ENCODE measurements around the gene PTK7.

PTK7 gene

DNA sequence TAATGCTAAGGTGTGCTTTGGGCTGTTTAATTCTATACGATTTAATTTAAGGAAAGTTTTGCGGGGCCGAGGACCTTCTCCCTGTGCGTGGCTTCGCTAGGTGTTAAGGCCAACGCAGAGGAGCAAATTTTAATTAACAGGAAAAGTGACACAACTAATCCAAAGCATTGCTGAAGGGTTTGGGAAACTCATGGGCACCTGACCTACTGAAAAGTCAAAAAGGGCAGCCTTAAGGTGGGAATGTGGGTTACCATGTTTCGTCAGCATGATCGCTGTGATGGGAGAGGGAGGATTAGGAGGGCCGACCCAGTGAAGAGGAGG is 105.5 kb downstream of the PTK7 start:
- DNase-seq, result no peak

DNA sequence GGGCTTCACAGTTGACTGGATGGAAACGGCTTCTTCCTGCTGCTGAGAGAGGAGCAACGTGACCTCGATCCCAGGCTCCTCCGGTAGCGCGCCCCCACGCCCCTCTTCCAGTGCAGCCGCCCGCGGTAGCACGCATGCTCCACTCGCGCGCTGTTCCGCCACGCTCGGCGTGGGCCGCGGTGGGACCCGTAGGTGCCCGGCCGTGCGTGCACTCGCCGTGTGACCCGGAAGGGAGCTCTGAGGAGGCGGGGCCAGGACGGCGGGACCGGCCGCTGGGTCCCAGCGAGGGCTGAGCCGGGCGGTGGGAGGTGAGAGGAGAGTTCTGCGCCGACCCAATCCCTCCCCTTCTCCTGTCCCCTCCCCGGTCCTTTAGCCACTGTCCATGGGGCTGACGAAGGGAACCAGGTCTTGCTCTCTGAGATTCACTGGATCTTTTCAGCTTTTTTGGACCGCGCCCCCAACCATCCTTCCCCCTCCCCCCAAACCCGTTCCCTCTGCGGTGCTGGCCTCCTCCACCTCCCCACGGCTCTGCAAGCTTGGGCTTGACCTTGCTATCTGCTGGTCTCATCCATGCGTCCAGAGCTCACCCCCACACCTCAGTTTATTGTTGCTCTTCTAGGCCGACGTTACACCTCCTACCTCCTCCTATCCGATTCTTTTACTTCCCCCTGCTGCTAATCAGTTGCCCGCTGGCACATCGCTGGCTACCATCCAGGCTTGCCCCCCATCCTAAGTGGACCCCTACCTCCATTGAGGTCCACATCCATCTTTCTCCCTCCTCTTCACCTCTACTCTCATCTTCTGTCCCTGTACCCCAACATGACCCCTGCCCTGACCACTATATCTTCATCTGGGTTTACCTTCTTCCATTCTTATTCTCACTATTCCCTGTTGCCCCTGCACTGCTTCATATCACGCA is 106.1 kb downstream of the PTK7 start, which contains the start of gene CUL9:
Gene CUL9, plus strand, starts transcription at position 255 of the 919 bp plus-strand sequence. CDS start 2,115 bp downstream, outside the sequence.
- no peak for DNase-seq

DNA sequence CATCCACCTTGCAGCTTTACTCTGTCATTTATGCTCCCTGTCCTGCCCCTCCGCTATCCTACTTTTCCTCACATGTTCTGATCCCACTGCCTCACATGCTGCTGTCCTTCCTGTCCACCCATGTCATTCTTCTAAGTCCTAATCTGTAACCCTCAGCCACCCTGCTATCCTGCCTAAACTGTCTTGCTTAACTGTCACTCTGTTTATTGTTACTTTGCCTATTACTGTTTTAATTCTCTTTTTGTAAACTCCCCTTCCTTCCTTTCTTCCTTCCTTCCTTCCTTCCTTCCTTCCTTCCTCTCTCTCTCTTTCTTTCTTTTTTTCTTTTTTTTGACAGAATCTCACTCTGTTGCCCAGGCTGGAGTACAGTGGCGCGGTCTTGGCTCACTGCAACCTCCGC is 107.3 kb downstream of the PTK7 start:
- DNase-seq, result no peak

DNA sequence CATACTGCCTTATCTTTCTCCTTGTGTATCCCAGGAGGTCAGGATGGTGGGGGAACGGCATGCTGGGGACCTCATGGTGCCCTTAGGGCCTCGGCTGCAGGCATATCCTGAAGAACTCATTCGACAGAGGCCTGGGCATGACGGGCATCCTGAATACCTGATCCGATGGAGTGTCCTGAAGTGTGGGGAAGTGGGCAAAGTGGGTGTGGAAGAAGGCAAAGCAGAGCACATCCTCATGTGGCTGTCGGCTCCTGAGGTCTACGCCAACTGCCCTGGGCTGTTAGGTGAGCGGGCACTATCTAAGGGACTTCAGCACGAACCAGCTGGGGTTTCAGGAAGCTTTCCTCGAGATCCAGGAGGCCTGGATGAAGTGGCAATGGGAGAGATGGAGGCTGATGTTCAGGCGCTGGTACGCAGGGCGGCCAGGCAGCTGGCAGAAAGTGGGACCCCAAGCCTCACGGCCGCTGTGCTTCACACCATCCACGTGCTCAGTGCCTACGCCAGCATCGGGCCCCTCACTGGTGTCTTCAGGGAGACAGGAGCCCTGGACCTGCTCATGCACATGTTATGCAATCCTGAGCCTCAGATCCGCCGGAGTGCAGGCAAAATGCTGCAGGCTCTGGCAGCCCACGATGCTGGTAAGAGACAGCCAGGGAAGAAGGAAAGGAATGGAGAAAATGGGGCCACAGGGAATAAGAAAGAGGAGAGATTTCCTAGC is 108.3 kb downstream of the PTK7 start:
- DNase-seq, result no peak

DNA sequence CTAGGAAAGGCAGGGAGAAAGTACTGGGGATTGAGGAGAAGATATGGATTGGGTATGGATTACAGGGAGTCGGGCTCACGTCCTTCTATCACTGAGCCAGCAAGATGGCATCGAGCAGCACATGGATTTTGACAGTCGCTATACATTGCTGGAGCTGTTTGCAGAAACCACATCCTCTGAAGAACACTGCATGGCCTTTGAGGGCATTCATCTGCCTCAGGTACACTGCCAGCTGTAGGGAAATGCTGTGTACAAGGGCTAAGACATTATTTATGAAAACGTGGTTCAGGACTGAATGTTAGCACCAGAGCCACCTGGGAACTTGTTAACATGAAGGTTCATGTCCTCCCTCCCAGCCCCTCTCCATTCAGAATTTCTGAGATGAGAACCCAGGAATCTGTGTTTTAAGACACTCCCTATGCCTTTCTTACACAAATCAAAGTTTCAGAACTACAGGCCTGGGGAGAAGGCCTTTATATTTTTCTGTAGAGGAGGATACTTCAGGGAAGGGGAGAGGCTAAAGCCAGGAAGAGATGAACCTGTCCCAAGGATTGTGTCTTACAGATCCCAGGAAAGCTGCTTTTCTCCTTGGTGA is 109.4 kb downstream of the PTK7 start:
- no peak for DNase-seq

DNA sequence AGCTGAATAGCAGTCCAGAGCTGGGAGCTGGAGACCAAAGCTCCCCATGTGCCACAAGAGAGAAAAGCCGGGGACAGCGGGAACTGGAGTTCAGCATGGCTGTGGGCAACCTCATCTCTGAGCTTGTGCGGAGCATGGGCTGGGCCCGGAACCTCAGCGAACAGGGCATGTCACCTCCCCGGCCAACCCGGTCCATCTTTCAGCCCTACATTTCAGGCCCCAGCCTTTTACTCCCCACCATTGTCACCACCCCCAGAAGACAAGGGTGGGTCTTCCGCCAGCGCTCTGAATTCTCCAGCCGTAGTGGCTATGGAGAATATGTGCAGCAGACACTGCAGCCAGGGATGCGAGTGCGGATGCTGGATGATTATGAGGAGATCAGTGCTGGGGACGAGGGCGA is 109.9 kb downstream of the PTK7 start:
- DNase-seq, result no peak

DNA sequence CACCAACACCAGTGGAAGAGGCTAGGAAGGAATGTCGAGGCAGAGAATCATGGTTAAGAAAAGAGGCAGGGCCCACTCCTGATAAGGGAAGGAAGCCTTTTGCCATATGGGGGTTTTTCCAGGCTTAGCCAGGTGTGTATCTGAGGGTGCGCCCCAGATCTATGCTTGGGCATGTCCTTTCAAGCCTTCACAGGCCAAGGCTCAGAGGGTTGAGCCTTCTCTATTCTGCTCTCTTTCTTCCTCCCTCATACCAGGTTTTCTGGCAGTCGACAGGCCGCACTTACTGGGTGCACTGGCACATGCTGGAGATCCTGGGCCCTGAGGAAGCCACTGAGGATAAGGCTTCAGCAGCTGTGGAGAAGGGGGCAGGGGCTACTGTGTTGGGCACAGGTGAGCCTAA is 110.6 kb downstream of the PTK7 start:
- DNase-seq, result no peak

DNA sequence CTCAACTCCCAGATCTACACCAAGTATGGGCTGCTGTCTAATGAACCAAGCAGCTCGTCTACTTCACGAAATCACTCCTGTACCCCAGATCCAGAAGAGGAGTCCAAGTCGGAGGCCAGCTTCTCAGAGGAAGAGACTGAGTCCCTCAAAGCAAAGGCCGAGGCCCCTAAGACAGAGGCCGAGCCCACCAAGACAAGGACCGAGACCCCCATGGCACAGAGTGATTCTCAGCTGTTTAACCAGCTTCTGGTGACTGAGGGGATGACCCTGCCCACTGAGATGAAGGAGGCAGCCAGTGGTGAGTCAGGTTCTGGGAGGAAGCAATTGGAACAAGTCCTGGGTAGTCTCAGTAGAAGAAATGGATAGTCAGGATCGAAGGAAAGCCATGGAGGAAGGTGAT is 111.7 kb downstream of the PTK7 start:
- no peak for DNase-seq

DNA sequence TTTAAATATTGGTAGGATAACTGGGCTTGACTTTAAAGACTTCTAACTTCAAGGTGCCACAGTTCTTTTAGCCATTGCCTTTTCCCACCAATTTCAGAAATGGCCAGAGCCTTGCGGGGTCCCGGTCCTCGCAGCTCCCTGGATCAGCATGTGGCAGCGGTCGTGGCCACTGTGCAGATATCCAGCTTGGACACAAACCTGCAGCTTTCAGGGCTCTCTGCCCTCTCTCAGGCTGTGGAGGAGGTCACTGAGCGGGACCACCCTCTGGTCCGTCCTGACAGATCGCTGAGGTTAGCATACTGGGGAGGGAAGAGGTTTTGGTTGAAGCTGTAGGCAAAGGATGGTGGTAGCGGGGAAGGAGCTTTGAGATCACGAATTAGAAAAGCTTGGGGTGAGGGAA is 112.3 kb downstream of the PTK7 start:
- no peak for DNase-seq

DNA sequence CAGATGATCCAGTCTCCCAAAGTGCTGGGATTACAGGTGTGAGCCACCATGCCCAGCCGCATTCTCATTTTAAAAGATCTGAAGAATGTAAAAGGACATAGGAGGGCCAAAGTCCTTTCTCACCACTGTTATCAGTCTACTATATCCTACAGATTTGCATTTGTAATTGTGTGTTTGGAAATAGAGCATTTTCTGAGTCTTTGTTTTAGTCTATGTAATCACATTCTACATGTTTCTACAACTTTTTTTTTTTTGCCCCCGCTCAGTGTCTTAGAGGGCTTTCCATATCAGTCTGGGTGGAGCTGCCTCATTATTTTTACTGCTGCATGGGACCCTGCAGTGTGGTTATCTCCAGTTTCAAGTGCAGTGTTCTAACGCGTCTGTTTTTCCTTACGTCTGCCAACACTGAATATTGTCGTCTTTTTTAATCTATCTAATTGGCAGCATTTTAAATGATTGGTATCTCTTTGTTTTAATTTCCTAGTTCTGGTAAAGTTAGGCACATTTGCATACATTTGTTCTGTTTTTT is 113.7 kb downstream of the PTK7 start:
- no peak for DNase-seq

DNA sequence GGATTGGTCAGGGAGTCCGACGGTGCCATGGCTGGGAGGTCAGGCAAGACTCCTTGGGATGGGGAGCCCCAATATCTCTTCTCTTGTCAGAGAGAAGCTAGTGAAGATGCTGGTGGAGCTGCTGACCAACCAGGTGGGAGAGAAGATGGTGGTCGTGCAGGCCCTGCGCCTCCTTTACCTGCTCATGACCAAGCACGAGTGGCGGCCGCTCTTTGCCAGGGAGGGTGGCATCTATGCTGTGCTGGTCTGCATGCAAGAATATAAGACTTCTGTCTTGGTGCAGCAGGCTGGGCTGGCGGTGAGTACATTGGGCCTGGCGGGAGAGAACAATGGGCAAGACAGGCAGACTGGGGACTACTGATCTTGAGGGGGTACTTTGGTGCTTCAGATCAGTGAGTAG is 116.8 kb downstream of the PTK7 start:
- no peak for DNase-seq

DNA sequence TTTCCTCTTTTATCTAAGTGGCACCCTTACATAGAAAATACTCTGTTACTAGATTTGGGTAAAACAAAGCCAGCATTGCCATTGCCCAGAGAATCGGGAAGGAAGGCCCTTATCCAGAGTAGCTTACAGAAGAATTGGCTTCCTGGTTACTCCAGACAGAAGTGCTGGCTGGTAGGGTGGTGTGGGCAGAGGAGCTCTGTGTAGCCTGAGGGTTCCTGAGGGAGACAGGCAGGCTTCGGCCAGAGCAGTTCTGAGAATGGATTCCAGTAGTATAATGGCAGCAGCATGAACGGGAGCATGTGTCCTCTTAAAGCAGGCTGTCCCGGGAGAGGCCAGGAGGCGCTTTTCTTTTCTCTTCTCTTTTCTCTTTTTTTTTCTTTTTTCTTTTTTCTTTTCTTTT is 117.8 kb downstream of the PTK7 start:
- DNase-seq, result no peak

DNA sequence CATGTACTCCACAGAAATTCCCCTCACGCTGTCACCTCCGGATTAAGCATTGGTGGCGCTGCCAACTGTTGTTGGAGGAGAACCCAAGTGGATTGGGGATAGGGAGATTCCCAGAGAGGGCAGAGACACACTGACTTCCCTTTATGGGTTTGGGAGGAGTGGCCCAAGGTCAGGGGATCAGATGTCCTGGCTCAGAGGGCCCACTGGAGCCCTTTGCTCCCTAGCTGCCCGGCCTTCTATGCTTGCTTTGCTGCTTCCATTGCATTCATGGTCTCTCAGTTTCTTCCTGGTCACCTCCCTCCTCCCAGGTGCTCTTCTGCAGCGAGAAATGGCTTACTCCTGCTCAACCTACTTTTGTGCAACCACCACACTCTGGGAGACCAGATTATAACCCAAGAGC is 120.2 kb downstream of the PTK7 start:
- no peak for DNase-seq

DNA sequence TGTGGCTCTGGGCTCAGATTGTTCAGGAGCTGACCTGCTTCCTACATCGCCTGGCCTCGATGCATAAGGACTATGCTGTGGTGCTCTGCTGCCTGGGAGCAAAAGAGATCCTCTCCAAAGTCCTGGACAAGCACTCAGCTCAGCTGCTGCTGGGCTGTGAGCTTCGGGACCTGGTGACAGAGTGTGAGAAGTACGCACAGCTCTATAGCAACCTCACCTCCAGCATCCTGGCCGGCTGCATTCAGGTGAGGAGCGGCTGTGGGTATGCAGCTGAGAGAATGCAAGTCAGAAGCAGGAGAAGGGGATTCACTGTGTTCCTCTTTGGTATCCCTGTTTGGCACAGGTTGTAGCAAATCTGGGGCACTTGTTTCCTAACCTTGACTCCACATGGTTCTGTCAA is 123.8 kb downstream of the PTK7 start:
- DNase-seq, result no peak

DNA sequence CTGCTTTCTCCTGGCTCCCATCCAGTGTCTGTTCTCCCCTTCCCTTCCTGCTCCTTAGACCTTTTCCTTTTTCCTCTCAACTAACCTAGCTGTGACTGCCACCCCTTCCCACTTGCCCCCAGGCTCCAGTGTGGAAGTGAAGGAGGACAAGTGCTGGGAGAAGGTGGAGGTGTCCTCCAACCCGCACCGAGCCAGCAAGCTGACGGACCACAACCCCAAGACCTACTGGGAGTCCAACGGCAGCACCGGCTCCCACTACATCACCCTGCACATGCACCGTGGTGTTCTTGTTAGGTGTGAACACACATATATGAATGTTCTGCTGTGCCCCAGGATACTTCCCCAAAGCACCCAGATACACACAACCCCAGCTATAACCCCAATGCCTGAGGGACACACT is 124.4 kb downstream of the PTK7 start:
- DNase-seq, result no peak

DNA sequence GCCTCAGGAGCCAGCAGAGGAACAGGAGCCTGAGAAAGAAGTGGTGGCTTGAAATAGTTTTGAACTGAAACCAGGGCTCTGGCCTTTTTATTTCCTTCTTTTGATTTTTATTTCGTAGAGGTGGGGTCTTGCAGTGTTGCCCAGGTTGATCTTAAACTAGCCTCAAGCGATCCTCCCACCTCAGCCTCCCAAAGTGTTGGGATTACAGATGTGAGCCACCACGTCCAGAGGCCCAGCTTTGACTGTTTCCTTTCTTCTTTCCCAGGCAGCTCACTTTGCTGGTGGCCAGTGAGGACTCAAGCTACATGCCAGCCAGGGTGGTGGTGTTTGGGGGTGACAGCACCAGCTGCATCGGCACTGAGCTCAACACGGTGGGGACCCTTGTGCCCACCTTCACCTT is 126.3 kb downstream of the PTK7 start:
- DNase-seq, result no peak

DNA sequence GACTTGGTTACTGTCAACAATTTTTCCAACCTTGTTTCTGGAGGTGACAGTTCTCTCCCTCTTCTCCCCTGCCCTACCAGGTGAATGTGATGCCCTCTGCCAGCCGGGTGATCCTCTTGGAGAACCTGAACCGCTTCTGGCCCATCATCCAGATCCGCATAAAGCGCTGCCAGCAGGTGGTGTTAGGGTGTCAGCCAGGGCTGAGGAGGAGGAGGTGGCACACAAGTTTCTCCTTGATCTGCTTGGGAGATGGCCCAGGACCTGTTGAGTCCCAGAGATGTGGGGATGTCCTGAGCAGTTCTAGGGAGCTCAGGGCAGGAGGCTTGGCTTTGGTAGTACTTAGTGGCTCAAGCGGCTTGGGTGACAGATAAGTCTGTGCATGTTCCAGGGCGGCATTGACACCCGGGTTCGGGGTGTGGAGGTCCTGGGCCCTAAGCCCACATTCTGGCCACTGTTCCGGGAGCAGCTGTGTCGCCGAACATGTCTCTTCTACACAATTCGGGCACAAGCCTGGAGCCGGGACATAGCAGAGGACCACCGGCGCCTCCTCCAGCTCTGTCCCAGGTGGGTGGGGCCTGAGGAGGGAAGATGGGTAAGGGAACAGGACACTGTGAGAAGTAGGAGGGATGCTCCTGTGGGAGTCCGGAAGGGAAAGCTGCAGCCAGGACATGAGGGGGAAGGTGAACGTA is 127.1 kb downstream of the PTK7 start:
- no peak for DNase-seq

DNA sequence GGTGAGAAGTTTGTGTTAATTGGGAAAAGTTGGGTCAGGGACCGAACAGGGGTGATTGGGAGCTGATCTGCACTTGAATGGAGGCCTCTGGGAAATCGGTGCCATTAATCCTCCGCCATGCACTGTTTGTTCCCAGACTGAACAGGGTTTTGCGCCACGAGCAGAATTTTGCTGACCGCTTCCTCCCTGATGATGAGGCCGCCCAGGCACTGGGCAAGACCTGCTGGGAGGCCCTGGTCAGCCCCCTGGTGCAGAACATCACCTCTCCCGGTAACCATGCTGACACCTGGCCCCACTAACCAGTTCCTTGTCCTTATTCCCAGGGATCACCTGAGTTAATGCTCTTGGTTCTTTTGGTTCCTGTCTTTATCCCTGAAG is 127.6 kb downstream of the PTK7 start:
- no peak for DNase-seq

DNA sequence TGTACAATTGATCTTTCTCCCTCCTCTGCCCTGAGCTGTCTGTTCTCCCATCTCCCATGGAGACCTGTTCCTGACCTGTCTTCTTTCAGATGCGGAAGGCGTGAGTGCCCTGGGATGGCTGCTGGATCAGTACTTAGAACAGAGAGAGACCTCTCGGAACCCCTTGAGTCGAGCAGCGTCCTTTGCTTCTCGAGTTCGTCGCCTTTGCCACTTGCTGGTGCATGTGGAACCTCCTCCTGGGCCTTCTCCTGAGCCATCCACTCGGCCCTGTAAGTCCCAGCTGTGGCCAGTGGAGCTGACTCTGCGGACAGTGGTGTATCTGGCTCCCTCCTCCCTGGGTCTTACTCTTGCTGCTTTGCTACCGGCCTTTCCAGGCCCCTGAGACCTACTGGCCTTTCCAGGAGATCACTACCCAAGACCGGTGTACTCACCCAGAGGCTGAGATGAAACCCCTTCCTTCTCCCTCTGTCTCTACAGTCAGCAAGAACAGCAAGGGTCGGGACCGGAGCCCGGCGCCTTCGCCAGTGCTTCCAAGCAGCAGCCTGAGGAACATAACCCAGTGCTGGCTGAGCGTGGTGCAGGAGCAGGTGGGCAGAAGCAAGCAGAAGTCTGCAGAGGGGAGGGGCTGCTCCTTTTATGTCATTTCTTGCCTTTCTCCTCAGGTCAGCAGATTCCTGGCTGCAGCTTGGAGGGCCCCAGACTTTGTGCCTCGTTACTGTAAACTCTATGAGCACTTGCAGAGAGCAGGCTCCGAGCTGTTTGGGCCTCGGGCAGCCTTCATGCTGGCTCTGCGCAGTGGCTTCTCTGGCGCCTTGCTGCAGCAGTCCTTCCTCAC is 128.4 kb downstream of the PTK7 start:
- DNase-seq, result no peak

DNA sequence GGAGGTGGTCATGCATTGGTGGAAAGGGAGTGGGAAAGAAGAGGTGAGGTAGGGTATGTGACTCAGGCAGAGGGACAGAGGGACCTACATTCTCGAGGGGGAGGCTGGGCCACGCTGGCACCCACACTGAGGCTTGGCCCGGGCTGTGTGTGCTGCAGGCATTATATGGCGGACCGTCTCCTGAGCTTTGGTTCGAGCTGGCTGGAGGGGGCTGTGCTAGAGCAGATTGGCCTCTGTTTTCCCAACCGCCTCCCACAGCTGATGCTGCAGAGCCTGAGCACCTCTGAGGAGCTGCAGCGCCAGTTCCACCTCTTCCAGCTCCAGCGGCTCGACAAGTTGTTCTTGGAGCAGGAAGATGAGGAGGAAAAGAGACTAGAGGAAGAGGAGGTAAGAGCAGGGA is 129.7 kb downstream of the PTK7 start:
- DNase-seq, result no peak

DNA sequence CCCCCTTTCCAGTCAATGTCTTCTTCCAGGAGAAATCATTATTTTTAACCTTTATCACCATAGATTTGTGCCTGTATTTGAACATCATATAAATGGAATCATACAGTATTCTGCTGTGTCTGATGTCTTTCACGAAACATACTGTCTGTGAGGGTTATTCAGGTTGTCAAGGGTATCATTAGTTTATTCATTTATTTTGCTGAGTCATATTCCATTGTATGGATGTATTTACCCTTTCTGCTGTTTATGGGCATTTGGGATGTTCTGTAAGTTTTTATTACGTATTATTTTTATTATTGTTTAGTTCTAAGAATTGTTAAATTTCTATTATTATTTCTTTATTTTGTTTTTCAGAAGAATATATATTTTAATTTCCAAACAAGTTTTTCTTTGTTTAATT is 131.2 kb downstream of the PTK7 start:
- no peak for DNase-seq
